ELR (cell line): ENCODE measurements around the gene HMGN4.
"Not testable (repeated sequence)": the region's sequence is repeated elsewhere in the genome, so short reads cannot be mapped to it uniquely, and the experiment has no call there.

Source experiments
- DNase-seq: peaks from one replicate; pipeline ENCODE4 v3.0.0-alpha.2; 2015; ENCODE audit warnings: low read depth

Gene HMGN4

DNA sequence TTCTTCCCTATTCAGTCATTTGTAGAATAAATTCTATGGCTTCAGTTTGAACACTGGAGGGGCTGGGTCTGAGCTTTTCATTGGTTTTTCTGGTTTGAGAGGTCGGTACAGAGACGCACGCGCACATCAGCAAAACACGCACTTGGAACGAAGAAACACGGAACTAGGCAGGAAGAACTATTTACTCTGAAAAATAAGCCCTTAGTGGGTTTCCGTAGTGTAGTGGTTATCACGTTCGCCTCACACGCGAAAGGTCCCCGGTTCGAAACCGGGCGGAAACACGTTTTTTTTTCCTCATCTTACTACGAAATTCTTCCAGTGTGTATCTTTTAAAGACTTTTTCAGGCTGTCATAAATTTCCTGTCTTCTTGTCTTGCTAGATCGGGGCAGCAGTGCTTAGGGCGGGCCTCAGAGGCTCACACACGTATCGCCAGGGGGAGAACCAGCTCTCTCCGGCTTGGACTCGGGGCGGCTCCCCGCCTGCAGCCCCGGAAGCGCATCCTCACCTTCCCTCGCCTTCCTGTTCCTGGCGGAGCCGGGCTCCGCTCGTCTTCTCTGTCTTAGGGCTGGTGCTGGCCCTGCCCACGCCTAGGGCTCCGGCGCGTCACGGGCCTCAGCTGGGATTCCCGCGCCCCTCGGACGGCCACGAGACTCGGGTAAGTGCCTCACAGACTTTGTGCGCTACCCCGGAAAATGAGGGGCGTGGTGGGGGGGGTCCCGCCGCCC lies at the start of gene HMGN4:
Gene HMGN4 (plus strand): TSS at position 521 of the 726 bp plus-strand sequence. CDS start 6,841 bp downstream, outside the sequence.
- peak; percentile 95 for DNase-seq

DNA sequence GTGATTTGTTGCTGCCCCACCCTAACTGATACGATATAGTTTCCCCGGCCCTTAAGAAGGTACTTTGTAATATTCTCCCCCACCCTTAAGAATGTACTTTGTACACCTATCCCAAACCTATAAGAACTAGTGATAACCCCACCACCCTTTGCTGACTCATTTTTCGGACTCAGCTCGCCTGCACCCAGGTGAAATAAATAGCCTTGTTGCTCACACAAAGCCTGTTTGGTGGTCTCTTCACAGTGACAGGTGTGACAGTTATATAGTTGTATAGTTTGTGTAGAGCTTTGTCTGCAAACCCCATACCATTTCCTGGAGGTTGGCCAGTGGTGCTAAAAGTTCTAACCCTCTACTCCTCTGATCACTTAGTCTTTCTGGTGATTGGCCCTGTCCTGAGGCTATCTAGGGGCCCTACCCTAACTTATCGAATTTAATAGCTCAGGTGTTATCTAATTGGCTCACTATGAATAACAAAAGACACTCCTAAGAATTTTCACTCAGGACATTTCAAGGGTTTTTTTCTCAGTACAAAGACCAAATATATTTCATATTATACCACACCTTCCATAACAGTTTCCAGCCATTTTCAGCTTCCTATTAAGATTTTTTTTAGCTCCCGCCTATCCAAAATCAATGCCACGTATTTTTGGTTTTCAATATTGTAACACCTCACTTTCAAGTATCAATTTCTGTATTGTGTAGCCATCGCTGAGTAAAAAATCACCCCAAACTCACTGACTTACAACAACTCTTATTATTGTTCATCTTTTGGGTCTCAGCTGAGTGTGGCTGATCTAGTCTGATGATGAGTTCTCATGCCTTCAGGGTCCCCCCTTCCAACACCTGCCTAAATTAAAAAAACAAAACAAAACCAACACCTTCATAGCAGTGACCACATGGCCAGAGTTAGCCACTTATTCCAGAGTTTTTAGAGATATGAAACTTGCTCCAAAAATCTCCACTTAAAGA lies 47.9 kb upstream of the HMGN4 start:
- DNase-seq = no peak

DNA sequence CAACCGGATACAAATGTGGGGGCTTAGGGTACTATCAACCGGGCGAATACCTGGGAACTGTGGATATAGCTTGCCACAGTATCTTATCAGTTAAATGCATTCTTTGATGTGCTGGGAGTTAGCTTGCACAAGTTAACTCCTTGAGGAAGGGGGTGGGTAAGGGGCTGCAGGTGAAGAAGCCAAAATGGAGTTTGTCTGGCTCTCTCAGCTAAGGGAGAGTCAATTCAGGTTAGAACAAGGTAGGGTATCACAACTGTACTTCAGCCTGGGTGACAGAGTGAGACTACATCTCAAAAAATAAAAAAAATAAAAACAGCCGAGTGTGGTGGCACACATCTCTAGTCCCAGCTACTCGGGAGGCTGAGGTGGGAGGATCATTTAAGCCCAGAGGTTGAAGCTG lies 46.6 kb upstream of the HMGN4 start:
- no peak for DNase-seq

DNA sequence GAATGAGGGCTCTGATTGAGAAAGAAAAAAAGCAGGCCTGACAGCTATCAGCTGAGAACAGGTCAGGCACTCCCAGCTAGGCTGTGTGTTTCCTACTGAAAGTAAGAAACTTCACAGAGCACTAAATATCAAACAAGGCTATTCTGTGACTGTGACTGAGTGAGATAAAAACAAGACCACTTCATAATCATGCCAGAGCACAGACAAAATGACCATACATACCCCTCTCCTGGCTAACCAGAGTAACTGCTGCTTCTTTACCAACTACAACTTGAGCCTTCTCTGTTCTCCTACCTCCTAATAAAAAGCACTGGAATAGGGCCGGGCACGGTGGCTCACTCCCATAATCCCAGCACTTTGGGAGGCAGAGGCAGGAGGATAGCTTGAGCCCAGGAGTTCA lies 44.9 kb upstream of the HMGN4 start:
- peak; percentile 56 for DNase-seq

DNA sequence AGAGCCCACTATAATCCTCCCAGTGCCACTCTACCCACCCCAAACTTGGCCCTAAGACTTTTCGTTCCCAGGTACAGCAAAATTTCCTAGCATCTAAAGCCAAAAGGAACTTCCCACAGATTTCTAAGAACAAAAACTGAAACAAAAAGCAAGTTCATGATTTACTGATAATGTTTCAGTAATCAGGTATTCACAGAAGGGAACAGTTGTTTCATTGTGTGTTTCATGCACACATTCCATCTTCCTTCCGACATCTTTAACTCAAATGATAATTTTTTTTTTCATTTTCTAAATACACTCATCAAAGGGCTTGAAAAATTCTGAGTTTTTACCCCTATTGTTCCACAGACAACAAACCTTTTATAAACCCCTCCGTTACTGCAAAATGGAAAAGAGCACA lies 44.0 kb upstream of the HMGN4 start:
- no peak for DNase-seq

DNA sequence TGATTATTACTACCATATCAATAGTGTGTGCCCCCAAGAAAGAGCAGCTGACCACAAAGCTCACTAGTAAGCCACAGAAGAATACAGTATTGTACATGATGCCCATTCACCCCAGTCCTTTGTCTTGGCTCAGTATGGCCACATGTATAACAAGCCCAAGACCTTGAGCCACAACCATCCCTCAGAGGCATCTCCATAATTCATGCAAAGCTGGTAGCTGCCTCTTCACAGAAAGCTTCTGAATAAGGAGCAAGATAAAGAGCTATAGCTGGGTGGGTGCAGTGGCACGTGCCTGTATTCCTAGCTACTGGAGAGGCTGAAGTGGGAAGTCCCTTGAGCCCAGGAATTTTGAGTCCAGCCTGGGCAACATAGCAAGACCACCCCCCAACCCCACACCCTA lies 42.9 kb upstream of the HMGN4 start:
- DNase-seq = no peak

DNA sequence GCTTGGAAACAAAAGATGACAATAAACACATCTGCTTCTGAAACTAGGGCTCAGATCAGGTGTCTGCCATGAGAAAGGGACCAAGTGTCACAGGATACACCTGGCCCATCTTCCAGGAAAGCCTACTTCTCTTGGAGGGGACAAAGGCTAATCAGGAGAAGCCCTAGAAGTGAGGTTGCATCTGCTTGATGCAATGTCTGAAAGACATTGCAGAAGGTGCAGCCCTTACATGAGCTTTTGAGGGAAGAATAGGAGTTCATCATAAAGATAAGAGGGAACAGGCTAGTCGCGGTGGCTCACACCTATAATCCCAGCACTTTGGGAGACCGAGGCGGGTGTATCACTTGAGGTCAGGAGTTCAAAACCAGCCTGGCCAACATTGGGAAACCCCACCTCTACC lies 40.6 kb upstream of the HMGN4 start:
- DNase-seq = no peak

DNA sequence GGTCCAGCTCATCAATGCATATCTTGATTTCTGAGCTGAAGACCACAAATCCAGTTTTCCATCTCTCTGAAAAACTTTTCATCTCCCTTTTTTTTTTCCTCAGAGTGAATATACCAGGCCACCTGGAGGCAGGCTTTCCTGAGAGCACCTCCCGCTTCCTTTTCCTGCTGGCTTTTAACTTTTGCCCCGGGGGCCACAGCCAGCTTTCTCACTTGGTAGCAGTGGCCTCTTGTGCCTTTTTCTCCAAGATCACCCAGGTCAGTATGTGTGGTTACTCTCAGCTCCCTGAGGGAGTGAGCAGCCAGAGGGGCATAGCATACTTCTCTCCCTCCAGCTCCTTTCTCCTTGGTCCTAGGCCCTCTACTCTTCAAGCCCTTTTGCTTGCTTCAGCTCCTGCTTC lies 38.1 kb upstream of the HMGN4 start, which contains the start of gene BTN1A1:
Gene BTN1A1 (plus strand): TSS at position 202 of the 400 bp plus-strand sequence. CDS start 984 bp downstream, outside the sequence.
- no peak for DNase-seq

DNA sequence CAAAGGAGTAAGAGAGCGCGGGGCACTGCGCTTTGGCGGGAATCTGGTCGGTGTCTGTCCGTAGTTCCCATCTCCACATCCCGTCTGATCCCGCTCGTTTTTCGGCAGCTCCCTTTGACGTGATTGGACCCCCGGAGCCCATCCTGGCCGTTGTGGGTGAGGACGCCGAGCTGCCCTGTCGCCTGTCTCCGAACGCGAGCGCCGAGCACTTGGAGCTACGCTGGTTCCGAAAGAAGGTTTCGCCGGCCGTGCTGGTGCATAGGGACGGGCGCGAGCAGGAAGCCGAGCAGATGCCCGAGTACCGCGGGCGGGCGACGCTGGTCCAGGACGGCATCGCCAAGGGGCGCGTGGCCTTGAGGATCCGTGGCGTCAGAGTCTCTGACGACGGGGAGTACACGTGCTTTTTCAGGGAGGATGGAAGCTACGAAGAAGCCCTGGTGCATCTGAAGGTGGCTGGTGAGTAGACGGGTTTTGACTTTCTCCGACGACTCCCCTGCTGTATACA lies 36.6 kb upstream of the HMGN4 start:
- DNase-seq = no peak

DNA sequence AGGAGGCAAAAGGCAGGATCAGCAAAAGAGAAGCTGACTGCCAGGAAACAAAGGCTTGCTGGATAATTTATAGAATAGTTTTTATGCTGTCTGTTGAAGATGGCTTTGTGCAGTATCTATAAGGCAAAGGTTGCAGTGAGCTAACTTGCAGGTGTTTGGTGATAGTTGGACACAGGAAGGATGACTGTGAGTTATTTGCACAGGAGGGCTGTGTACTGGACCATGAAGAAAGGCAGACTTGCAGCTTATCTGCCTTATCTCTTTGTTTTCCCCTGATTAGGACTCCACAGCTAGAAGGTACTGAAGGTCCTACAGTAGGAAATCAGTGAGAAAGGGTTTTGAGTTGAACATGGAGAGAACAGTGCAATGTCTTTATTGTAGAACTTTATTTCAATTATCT lies 36.0 kb upstream of the HMGN4 start:
- DNase-seq = no peak

DNA sequence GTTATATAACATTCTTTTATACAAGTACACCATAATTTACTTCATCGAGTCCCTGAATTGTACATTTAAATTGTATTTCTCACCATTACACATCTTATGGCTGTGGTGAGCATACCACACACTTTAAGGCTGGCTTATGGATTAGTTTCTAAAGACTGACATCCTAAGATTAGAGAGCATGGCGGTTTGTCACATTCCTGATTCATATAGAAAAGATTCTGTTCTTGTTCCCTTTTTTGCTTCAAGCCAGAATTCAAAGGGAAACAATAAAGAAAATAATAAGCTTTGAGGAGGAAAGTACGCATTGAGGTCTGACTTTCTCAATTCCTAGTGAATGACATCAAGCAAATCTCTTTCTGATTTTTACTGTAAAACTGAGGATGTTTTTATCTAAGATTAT lies 35.5 kb upstream of the HMGN4 start:
- DNase-seq = no peak

DNA sequence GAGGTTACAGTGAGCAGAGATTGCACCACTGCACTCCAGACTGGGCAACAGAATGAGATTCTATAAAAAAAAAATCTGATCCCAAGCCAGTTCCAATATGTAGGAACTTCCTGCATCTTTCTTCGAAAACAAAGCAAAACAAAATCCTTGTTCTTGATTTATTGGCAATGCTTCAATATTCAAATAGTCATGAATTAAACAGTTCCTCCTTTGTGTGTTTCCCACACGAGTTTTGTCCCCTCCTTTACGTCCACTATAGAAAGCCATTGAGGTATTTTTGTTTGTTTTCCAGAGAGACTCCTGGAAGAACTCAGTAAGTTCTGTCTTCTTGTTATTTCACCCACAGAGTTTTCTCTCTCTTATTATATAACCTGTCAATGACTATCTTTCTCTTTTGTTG lies 30.5 kb upstream of the HMGN4 start:
- no peak for DNase-seq

DNA sequence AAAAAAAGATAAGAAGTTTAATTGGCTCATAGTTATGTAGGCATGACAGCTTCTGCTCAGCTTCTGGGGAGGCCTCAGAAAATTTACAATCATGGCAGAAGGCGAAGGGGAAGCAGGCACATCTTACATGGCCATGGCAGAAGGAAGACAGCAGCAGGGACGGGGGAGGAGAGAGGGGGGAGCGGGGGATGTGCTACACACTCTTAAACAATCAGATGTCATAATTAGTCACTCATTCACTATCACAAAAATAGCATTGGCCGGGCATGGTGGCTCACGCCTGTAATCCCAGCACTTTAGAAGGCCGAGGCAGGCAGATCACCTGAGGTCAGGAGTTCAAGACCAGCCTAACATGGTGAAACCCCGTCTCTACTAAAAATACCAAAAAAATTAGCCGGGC lies 27.1 kb upstream of the HMGN4 start:
- DNase-seq = not testable (repeated sequence)

DNA sequence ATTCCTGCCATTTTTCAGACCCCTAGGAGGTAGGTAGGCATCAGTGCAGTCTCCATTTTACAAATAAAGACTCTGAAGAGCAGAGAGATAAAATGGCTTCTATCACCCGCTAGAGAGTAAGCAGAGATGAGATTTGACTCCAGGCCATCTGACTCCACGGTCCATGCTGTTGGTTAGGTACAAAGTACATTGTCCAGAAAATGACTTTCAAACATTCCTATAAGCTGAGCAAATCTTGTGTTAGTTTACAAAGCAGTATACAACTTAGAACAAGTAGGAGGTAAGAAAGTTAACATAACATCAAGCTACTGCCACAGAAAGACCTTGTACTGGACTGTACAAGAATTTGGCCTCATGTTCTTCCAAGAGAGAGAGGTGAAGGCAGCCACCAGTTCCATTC lies 23.2 kb upstream of the HMGN4 start:
- DNase-seq = no peak

DNA sequence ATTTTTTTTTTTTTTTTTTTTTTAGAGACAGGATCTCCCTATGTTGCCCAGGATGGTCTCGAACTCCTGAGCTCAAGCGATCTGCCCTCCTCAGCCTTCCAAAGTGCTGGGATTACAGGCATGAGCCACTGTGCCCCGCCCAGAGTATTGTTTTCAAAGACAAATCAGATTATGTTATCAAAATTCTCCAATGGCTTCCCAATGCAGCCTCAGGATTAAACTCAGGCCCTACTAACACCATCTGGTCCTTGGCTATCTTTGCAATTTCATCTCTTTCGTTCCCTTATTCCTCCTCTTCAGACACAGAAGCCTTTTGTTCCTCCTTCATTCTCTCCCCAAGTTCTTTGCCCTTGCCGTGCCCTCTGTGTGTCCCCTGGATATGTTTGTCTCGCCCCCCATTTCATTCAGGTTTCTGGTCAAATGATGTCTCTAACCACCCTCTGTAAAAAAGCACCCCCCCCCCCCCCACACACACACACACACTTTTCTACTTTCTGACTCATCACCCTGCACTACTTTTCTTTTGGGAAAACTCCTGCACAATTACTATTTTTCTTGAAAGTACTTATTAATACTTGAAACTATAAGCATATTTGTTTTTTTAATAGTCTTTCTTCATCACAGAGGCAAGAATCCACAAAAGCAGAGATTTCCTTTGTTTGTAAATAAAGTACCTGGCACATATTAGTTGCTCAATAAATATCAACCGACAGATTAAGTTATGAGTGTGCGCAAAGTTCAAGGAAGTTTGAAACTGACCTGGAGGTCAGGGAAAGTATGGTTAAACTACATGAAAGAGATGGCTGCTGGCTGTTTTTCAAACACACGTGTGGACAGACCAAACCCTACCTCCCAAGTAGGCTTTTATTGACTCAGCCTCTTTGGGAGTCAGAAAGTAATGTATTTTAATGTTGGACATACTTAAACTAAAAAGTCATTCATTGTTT lies 21.4 kb upstream of the HMGN4 start:
- no peak for DNase-seq

DNA sequence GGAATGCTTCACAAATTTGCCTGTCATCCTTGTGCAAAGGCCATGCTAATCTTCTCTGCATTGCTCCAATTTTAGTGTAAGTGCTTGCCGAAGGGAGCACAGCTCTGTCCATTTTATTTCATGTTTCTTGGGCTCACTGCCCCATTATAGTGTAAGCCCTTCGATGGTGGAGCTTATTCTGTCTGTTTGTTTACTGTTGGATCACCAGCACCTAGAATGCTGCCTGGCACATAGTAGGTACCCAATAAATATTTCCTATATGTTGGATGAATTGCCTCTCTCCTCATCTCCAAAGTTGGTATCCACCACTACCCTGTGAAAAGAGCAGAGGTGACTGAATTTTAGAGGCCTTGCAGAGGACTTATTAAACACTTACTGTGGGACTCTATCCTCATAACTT lies 18.8 kb upstream of the HMGN4 start:
- no peak for DNase-seq

DNA sequence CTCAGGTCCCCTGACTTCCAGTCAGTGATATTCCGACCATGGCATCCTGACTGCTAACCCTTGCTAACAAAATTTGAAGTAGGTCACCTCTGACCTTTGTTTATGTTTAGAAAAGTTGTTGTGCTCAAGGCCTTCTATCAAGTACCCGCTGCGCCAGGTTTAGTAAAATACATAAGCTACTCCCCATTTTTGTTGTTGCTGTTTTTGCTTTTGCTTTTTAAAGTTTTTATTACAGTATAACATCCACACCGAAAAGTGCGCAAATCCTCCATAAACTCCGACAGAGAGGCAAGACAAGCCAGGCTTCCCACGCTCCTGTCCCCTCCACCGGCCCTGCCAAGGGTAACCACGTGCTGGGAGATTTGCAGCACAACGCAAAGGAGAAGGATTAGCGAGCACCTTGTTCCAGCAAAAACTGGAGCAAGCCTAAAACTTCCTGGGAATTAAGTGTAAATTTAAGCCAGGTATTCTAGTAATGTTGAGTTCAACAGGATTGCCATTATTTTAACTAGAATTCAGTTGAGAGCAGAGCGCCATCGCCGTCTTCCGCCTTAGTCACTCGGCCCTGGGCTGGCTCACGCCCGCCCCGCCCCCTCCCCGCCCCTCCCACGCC lies 17.8 kb upstream of the HMGN4 start:
- DNase-seq = no peak

DNA sequence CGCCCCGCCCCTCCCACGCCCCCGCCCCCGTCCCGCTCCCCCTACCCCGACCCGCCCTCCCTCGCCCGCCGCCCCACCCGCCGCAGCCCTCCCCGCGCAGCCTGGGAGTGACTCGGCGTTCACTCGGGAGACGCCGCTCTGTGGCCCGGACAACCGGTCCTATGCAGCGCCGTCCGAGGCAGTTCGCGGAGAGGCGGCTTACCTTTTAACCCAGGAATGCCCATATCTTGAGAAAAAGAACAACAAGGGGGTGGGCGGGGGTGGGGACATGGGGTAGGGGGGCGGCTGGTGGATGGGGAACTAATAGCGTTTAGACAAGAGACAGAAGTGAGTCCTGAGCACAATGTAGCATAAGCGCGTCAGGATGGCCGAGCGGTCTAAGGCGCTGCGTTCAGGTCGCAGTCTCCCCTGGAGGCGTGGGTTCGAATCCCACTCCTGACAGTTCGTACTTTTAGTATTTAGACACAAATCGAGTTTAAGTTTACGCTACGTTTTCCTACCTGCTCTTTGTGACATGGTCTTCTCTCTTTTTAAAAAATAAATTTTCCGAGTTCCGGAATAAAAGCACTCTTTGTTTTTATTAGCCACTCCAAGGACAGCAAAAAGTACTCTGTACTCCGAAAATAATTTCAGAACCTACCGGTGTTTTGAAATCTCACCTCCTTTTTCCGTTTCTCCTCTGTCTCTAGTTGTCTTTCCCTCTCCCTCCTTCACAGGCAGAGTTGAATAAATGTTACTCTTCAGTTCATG lies 17.1 kb upstream of the HMGN4 start:
- DNase-seq = peak; percentile 86

DNA sequence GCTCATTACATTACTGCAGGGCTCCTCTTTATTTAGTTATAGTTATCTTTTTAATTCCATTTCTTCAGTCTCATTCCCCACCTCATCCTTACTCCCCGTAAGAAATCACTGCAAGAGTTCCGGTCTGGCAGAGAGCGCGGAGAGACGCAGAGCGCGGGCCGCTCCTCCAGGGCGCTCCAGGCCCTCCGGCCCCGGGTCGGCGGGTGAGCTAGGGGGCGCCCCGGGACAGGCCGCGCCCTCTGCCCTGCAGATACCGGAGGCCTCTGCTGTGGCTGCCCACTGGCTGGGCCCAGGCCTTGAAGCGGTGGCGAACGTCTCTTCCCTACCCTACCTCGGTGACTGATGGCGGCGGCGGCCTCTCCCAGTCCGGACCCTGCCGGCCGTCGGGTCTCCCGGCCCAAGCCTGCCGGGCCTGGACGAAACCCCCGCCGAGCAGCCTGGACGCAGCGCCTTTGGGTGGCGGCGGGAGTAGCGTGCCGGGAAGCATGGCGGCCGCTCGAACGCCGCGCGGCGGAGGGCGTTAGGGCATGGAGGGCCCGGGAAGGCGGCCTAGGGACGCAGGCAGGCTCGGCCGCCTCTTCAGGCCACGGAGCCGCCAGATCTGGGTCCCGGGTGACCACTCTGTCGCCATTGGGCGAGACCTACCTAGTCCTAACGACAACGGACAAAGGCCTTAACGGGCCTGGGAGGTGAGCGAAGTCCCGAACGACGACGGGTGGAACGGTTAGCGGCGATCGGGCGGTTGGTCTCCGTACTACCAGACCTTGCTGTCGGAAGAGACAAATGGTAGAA lies 16.4 kb upstream of the HMGN4 start:
- peak; percentile 88 for DNase-seq
